GM12878 (cell line): ENCODE measurements around the gene PIAS1. TPM values are rescaled to one million over a fixed set of nuclear protein-coding genes. Genes with fewer than 3 reads are reported as not detected.

Experiments used
- ATAC-seq: fragments of 200-7000 bp; cut with Tn5 transposase; 3 replicates; pipeline ENCODE4 v1.9.1; 2020; ENCODE audit warnings: mild to moderate bottlenecking, moderate library complexity
- BruUV-seq: library from RNA; stranded (reverse); fragments of 400-500 nt; replicated peaks from 2 replicates; lab custom pipeline; 2021; lab: Mats Ljungman, UMichigan
- CTCF ChIA-PET: fragments of 300-600 bp; sonication (Branson Sonifier 250); formaldehyde crosslinking; extraction: SDS; loops from one replicate; lab custom pipeline; 2021; ENCODE audit warnings: inconsistent platforms; lab: Yijun Ruan, JAX
- POLR2A ChIA-PET: fragments of 350-600 bp; formaldehyde crosslinking; extraction: SDS; loops from one replicate; lab custom pipeline; 2021; ENCODE audit warnings: inconsistent platforms; lab: Charles Lee
- RAD21 ChIA-PET: fragments of 300-600 bp; sonication (Branson Sonifier 250); formaldehyde crosslinking; loops from one replicate; lab custom pipeline; 2023; ENCODE audit warnings: antibody characterized with exemption; ENCODE audit not compliant: unreplicated experiment; lab: Charles Lee
- SMC1A ChIA-PET: fragments of 300-600 bp; sonication (Branson Sonifier 250); formaldehyde crosslinking; loops from one replicate; lab custom pipeline; 2023; ENCODE audit not compliant: unreplicated experiment, uncharacterized antibody; lab: Charles Lee
- DNase-seq: peaks from one replicate; pipeline ENCODE4 v3.0.0-alpha.2; 2011; ENCODE audit warnings: low read depth, low spot score
- FAIRE-seq: peaks from 3 replicates; lab custom pipeline; 2011; peaks lifted over from hg19 to GRCh38; lab: Jason Lieb, UNC
- H2AFZ ChIP-seq: 2 replicates; pipeline ENCODE4 v1.6.0; 2011; ENCODE audit warnings: low read depth, low read length, control low read depth; ENCODE audit not compliant: control insufficient read depth
- H3K27ac ChIP-seq: 2 replicates; pipeline ENCODE4 v1.5.1; 2011; ENCODE audit warnings: control low read depth; ENCODE audit not compliant: control insufficient read depth, insufficient read depth
- H3K27me3 ChIP-seq, 2 experiments: replicated peaks in 1 of 2; 2 replicates each; pipeline versions ENCODE4 v1.6.0 to v1.6.1; 2011; ENCODE audit warnings: low read length in 1 of 2; ENCODE audit not compliant: control insufficient read depth in 2 of 2, insufficient read depth in 2 of 2
- H3K36me3 ChIP-seq, 2 experiments: 2 replicates each; pipeline ENCODE4 v1.5.1; 2011; ENCODE audit warnings: low read length in 1 of 2; ENCODE audit not compliant: control insufficient read depth in 2 of 2, insufficient read depth in 2 of 2
- H3K4me1 ChIP-seq: 2 replicates; pipeline ENCODE4 v1.6.1; 2011; ENCODE audit warnings: mild to moderate bottlenecking, low read length, moderate library complexity, mixed read lengths; ENCODE audit not compliant: control insufficient read depth, insufficient read depth
- H3K4me2 ChIP-seq: 2 replicates; pipeline ENCODE4 v1.6.0; 2011; ENCODE audit warnings: control low read depth; ENCODE audit not compliant: control insufficient read depth, insufficient read depth
- H3K4me3 ChIP-seq: fragments of 200-600 bp; sonication (generic); 2 replicates; pipeline ENCODE4 v1.5.1; 2016
- H3K79me2 ChIP-seq: 2 replicates; pipeline ENCODE4 v1.6.0; 2011; ENCODE audit warnings: low read length; ENCODE audit not compliant: control insufficient read depth, insufficient read depth
- H3K9ac ChIP-seq: 2 replicates; pipeline ENCODE4 v1.8.0; 2011; ENCODE audit warnings: low read length, control low read depth, mixed read lengths; ENCODE audit not compliant: control insufficient read depth, insufficient read depth
- H3K9me3 ChIP-seq: replicated peaks from 3 replicates; pipeline ENCODE4 v1.5.1; 2011; ENCODE audit warnings: mild to moderate bottlenecking, low read length; ENCODE audit not compliant: control insufficient read depth, insufficient read depth
- H4K20me1 ChIP-seq: 2 replicates; pipeline ENCODE4 v1.6.0; 2011; ENCODE audit not compliant: control insufficient read depth, insufficient read depth
- CBX5 ChIP-seq: sonication (generic); IDR thresholded peaks from 2 replicates; pipeline ENCODE4 v1.6.1; 2016; ENCODE audit warnings: low read depth, moderate library complexity, mild to moderate bottlenecking, inconsistent platforms
- E4F1 ChIP-seq: fragments of 450-650 bp; IDR thresholded peaks from 2 replicates; pipeline ENCODE4 v1.6.1; 2018; ENCODE audit warnings: borderline replicate concordance, mild to moderate bottlenecking; ENCODE audit not compliant: partially characterized antibody
- EZH2 ChIP-seq: IDR thresholded peaks from 2 replicates; pipeline ENCODE4 v1.6.1; 2012; ENCODE audit warnings: low read depth, mild to moderate bottlenecking, control low read depth, inconsistent platforms, low read length, borderline replicate concordance; ENCODE audit not compliant: control insufficient read depth
- HDAC2 ChIP-seq: fragments of 200-600 bp; sonication (generic); IDR thresholded peaks from 2 replicates; pipeline ENCODE4 v1.6.1; 2017
- IRF5 ChIP-seq: fragments of 450-650 bp; IDR thresholded peaks from 2 replicates; pipeline ENCODE4 v1.6.1; 2017; ENCODE audit warnings: borderline replicate concordance
- MEF2A ChIP-seq: IDR thresholded peaks from 2 replicates; pipeline ENCODE4 v1.6.1; 2011; ENCODE audit warnings: low read depth, mild to moderate bottlenecking, low read length, moderate library complexity; ENCODE audit not compliant: insufficient read depth
- NFIC ChIP-seq: IDR thresholded peaks from 2 replicates; pipeline ENCODE4 v1.6.1; 2012; ENCODE audit warnings: low read depth, mild to moderate bottlenecking, inconsistent platforms, low read length, moderate library complexity
- NFXL1 ChIP-seq: fragments of 450-650 bp; IDR thresholded peaks from 2 replicates; pipeline ENCODE4 v1.6.1; 2017; ENCODE audit warnings: antibody characterized with exemption, mild to moderate bottlenecking, borderline replicate concordance
- NFYA ChIP-seq: IDR thresholded peaks from 2 replicates; pipeline ENCODE4 v1.6.1; 2011; ENCODE audit warnings: low read depth, mild to moderate bottlenecking, low read length, improper control_type of control experiment, borderline replicate concordance
- POLR2AphosphoS2 ChIP-seq: IDR thresholded peaks from 2 replicates; pipeline ENCODE4 v1.6.1; 2011; ENCODE audit warnings: low read depth, mild to moderate bottlenecking, low read length, improper control_type of control experiment, moderate library complexity
- PRDM15 ChIP-seq: fragments of 450-650 bp; formaldehyde crosslinking; IDR thresholded peaks from 2 replicates; pipeline ENCODE4 v1.4.0; 2020; ENCODE audit warnings: mild to moderate bottlenecking, moderate library complexity
- RAD51 ChIP-seq: fragments of 450-650 bp; IDR thresholded peaks from 2 replicates; pipeline ENCODE4 v1.6.1; 2016; ENCODE audit warnings: moderate library complexity, mild to moderate bottlenecking, inconsistent platforms
- SUPT20H ChIP-seq: IDR thresholded peaks from 2 replicates; pipeline ENCODE4 v1.6.1; 2011; ENCODE audit warnings: low read depth, mild to moderate bottlenecking, low read length, moderate library complexity, borderline replicate concordance; ENCODE audit not compliant: control insufficient read depth
- TBL1XR1 ChIP-seq: IDR thresholded peaks from 2 replicates; pipeline ENCODE4 v1.6.1; 2012; ENCODE audit warnings: low read depth, low read length, improper control_type of control experiment
- ZNF24 ChIP-seq: fragments of 450-650 bp; IDR thresholded peaks from 2 replicates; pipeline ENCODE4 v1.6.1; 2017; ENCODE audit warnings: antibody characterized with exemption, mild to moderate bottlenecking
- in situ Hi-C: fragments of 300-500 bp; cut with MboI; formaldehyde crosslinking; loops from 9 replicates; pipeline ENCODE4 v1.14.3; 2018; ENCODE audit warnings: mixed read lengths
- intact Hi-C: fragments of 100-400 bp; cut with micrococcal nuclease; formaldehyde crosslinking; loops from one replicate; pipeline ENCODE4 v1.14.2; 2022; ENCODE audit not compliant: unreplicated experiment
- polyA plus RNA-seq, 11 experiments: library from polyadenylated mRNA; depleted of rRNA in 4 of 11; unstranded in 6 of 11; stranded (reverse) in 5 of 11; fragments of >200 nt; fragmentation: Nextera tagmentation in 4 of 11; fragmentation: Illumina TruSeq in 1 of 11; extraction: Ambion mirVana in 4 of 11; extraction: Trizol in 1 of 11; gene quantifications; 1 replicate in 1 of 11; 2 replicates in 10 of 11; pipeline versions ENCODE4 v1.2.1 to v1.2.3, GENCODE V29; 2011 to 2016; ENCODE audit warnings: inconsistent platforms in 2 of 11, missing spikeins in 2 of 11, low read depth in 1 of 11
- total RNA-seq, 4 experiments: library from RNA; depleted of rRNA in 3 of 4; stranded (reverse); fragments of >200 nt in 3 of 4; fragmentation: Illumina TruSeq in 1 of 4; extraction: Trizol in 1 of 4; gene quantifications; 2 replicates each; pipeline versions ENCODE4 v1.2.1 to v1.2.3, GENCODE V29; 2013 to 2021

Gene PIAS1
- total and polyA plus RNA-seq, 10 of the 15 experiments (the other 5 are each of a cell fraction or from before 2014, with no cell fraction given): 20.2 to 96.3 (median 37.0) TPM

- Histone ChIP-seq H2AFZ (no peak overlapping the region), H3K79me2 (no peaks in the 10 kb centered on the region), H3K4me1 (peaks cover 15% of the 10 kb centered on the region), H3K36me3 (no peaks in the 10 kb centered on the region), H3K27me3 (no peaks in the 10 kb centered on the region), H3K27ac (no peak overlapping the region), H3K4me2 (no peak overlapping the region)
- DNase-seq (no peak), FAIRE-seq (no peak)
- in situ Hi-C loops: no loop called here
- intact Hi-C loops: loop anchor here (5.0 kb wide), 1 partner anchor 83 kb away; no protein-coding TSS in a partner anchor
- SMC1A ChIA-PET: interaction anchor here (0.5 to 1.8 kb wide), 9 partner anchors 10 to 1567 kb away, joined by 3 to 5 read pairs (median 3); no protein-coding TSS in a partner anchor
- POLR2A ChIA-PET: interaction anchor here (0.6 to 1.9 kb wide), 9 partner anchors 8 to 200 kb away, joined by 3 to 7 read pairs (median 4); partner anchors contain the start of gene PIAS1
- RAD21 ChIA-PET: interaction anchor here (0.6 to 1.1 kb wide), 4 partner anchors 17 to 489 kb away, joined by 3 to 5 read pairs (median 4); no protein-coding TSS in a partner anchor
- BruUV-seq: no TSS peak
- no peak for TF ChIP-seq NFIC
- no peak for TF ChIP-seq IRF5
- no peak for TF ChIP-seq RAD51
- no peak for TF ChIP-seq POLR2AphosphoS2
- TF ChIP-seq MEF2A: no peak
- TF ChIP-seq ZNF24: no peak
- no peak for TF ChIP-seq CBX5
- TF ChIP-seq NFXL1: no peak
- TF ChIP-seq PRDM15: no peak
- no peak for TF ChIP-seq NFYA
- TF ChIP-seq HDAC2: no peak
- no peak for TF ChIP-seq TBL1XR1
- no peak for TF ChIP-seq SUPT20H
- no peak for TF ChIP-seq EZH2
- no peak for TF ChIP-seq E4F1
- TF ChIP-seq, all 136 proteins: peak for 0
- no peaks in the 10 kb centered on the region for H4K20me1 ChIP-seq
- no peak for ATAC-seq
- no peaks in the 10 kb centered on the region; the same call in 2 of the 3 replicates for H3K9me3 ChIP-seq
- CTCF ChIA-PET: interaction anchor here (0.6 kb wide), 1 partner anchor 132 kb away, joined by 4 read pairs; no protein-coding TSS in a partner anchor
- H3K4me3 ChIP-seq: no peak overlapping the region
- H3K9ac ChIP-seq: no peak overlapping the region
These were observed 24.2 kb upstream of the PIAS1 start for GRCh38 chr15:68029959-68030358.
